ENCODE data around the gene ZNF837.

DNA sequence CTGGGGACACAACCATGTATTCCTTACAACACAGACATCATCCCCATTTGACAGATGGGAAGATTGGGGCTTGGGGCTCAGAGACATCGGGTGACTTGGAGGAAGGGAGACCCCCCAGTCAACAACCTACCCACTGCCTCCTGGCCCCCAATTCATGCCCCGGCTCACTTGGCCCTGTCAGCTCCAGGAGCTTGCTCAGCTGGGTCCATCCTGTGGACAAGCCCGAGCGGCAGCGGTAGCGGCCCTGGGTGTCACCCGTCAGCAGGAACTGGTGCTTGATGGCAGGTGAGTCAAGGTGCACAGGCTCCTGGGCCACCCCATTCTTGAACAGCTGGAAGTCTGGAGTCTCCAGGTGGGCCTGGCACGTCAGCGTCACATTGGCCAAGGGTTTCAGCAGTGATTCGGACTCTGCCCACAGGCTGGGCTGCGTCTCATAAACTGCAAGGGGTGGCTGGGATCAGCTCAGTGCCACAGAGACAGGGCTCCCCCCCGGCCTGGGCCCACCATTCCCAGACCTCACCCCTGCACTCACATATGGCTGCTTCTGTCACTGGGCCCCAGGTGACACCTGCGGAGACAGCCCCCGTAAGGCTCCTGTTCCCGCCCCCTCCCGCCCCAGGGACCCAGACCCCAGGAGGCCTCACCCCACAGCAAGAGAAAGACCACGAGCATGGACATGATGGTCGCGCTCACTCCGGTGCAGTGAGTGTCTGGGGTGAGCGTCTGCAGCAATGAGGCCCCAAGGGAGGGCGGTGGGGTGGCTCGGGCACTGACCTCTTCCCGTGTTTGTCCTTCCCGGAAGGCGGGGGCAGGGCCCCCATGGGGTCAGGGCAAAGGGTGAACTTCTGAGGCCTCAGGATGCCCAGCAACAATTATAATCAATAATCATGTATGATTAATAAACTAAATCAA is 27.8 kb downstream of the ZNF837 start, which contains the start of gene A1BG:
- TF ChIP-seq, protein P1, sequence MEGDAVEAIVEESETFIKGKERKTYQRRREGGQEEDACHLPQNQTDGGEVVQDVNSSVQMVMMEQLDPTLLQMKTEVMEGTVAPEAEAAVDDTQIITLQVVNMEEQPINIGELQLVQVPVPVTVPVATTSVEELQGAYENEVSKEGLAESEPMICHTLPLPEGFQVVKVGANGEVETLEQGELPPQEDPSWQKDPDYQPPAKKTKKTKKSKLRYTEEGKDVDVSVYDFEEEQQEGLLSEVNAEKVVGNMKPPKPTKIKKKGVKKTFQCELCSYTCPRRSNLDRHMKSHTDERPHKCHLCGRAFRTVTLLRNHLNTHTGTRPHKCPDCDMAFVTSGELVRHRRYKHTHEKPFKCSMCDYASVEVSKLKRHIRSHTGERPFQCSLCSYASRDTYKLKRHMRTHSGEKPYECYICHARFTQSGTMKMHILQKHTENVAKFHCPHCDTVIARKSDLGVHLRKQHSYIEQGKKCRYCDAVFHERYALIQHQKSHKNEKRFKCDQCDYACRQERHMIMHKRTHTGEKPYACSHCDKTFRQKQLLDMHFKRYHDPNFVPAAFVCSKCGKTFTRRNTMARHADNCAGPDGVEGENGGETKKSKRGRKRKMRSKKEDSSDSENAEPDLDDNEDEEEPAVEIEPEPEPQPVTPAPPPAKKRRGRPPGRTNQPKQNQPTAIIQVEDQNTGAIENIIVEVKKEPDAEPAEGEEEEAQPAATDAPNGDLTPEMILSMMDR (IDR thresholded peaks at IDR 0.05; ENCODE audit: poor library complexity): no peak
- no peak for TF ChIP-seq EZH2 (IDR thresholded peaks at IDR 0.05; ENCODE audit: borderline replicate concordance)

Measured in hepatocyte (in vitro differentiated cells).